ENCODE measurements around the gene PANK2.

- no peak for TF ChIP-seq POLR2A (IDR thresholded peaks at IDR 0.05)
- TF ChIP-seq CTCF (IDR thresholded peaks at IDR 0.05) = no peak
Measured at GRCh38 chr20:3970016-3970415, 80.8 kb downstream of the PANK2 start.

All from transverse colon (tissue), 3 donors.